Hepatocyte (in vitro differentiated cells): ENCODE results near the gene LGR4. TPM values are rescaled to one million over a fixed set of nuclear protein-coding genes. Genes with fewer than 3 reads are reported as not detected.

Experiments used
- DNase-seq: peaks from one replicate; pipeline ENCODE4 v3.0.0-alpha.2; 2016; ENCODE audit warnings: low spot score
- H2AFZ ChIP-seq: fragments of 200-600 bp; sonication (generic); 2 replicates; pipeline ENCODE4 v1.6.0; 2016; ENCODE audit warnings: antibody characterized with exemption, mild to moderate bottlenecking
- H3K27ac ChIP-seq: fragments of 200-600 bp; sonication (generic); 2 replicates; pipeline ENCODE4 v1.5.1; 2016; ENCODE audit warnings: mild to moderate bottlenecking
- H3K27me3 ChIP-seq: fragments of 200-600 bp; sonication (generic); 2 replicates; pipeline ENCODE4 v1.6.1; 2016
- H3K36me3 ChIP-seq: fragments of 200-600 bp; sonication (generic); replicated peaks from 2 replicates; pipeline ENCODE4 v1.5.1; 2016; ENCODE audit warnings: low read depth; ENCODE audit not compliant: insufficient read depth
- H3K4me1 ChIP-seq: fragments of 200-600 bp; sonication (generic); 2 replicates; pipeline ENCODE4 v1.5.1; 2016; ENCODE audit warnings: mild to moderate bottlenecking, moderate library complexity; ENCODE audit not compliant: insufficient read depth
- H3K4me2 ChIP-seq: fragments of 200-600 bp; sonication (generic); 2 replicates; pipeline ENCODE4 v1.6.0; 2016
- H3K4me3 ChIP-seq: fragments of 200-600 bp; sonication (generic); 2 replicates; pipeline ENCODE4 v1.5.1; 2016; ENCODE audit warnings: mild to moderate bottlenecking
- H3K79me2 ChIP-seq: fragments of 200-600 bp; sonication (generic); 2 replicates; pipeline ENCODE4 v1.6.0; 2017; ENCODE audit warnings: mild to moderate bottlenecking
- H3K9me2 ChIP-seq: fragments of 200-600 bp; sonication (generic); replicated peaks from 2 replicates; pipeline ENCODE4 v1.6.0; 2017; ENCODE audit warnings: mild to moderate bottlenecking; ENCODE audit not compliant: insufficient read depth
- H3K9me3 ChIP-seq: fragments of 200-600 bp; sonication (generic); 2 replicates; pipeline ENCODE4 v1.5.1; 2016; ENCODE audit warnings: low read depth, mild to moderate bottlenecking
- H4K20me1 ChIP-seq: fragments of 200-600 bp; sonication (generic); 2 replicates; pipeline ENCODE4 v1.6.0; 2016; ENCODE audit warnings: mild to moderate bottlenecking; ENCODE audit not compliant: insufficient read depth, poor library complexity, severe bottlenecking
- CTCF ChIP-seq: fragments of 200-600 bp; sonication (generic); IDR thresholded peaks from 2 replicates; pipeline ENCODE4 v1.5.1; 2016; ENCODE audit warnings: antibody characterized with exemption, mild to moderate bottlenecking; ENCODE audit not compliant: poor library complexity
- EZH2 ChIP-seq: fragments of 200-600 bp; sonication (generic); IDR thresholded peaks from 2 replicates; pipeline ENCODE4 v1.6.1; 2016; ENCODE audit warnings: antibody characterized with exemption, mild to moderate bottlenecking, borderline replicate concordance
- EZH2phosphoT487 ChIP-seq: fragments of 200-600 bp; sonication (generic); IDR thresholded peaks from one replicate; pipeline ENCODE4 v1.6.1; 2018; ENCODE audit warnings: antibody characterized with exemption, mild to moderate bottlenecking, low read depth, moderate library complexity; ENCODE audit not compliant: unreplicated experiment, severe bottlenecking
- WGBS: methylation state at CpG from one replicate; pipeline ENCODE4 v1.1.6; 2016; ENCODE audit warnings: low lambda C conversion rate; ENCODE audit errors: missing lambda C conversion rate; 5-methylcytosine and 5-hydroxymethylcytosine counted together
- polyA plus RNA-seq: library from polyadenylated mRNA; unstranded; fragments of >200 nt; fragmentation: Nextera tagmentation; extraction: Ambion mirVana; gene quantifications from 2 replicates; pipeline ENCODE4 v1.2.1, GENCODE V29; 2016
- total RNA-seq: library from RNA; depleted of rRNA; stranded (reverse); fragments of >200 nt; gene quantifications from 2 replicates; pipeline ENCODE4 v1.2.3, GENCODE V29; 2014

Gene LGR4
- total and polyA plus RNA-seq, 2 experiments from 2014 or later = 27.2 to 115 TPM

DNA sequence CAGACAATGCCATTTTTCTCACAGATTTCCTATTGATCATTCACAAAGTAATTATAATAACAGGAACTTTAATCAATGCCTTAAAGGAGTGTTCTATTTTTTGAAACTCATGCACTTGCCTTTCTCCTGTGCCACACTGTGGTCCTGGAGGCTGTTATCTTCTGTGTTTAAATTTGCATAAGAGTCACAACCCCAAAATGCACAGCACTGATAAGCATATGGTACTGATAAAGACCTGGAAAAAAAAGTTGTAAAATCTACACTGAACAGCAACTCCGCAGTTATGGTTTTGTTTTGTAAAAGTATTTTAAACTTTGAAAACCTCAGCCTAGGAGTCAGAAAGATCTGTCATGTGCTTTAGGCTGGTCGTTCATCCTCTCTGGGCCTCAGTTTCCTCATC lies 100.4 kb downstream of the LGR4 start:
- H4K20me1 ChIP-seq = no peaks in the 10 kb centered on the region
- H3K4me2 ChIP-seq = peak overlapping the region; percentile 37
- H2AFZ ChIP-seq = no peak overlapping the region
- H3K36me3 ChIP-seq = no peaks in the 10 kb centered on the region
- peaks cover 34% of the 10 kb centered on the region for H3K4me1 ChIP-seq
- no peak for DNase-seq
- no peak overlapping the region for H3K27ac ChIP-seq
- 34% methylated on average over 2 of the region's 2 CpGs for WGBS
- no peak for TF ChIP-seq EZH2
- no peak for TF ChIP-seq EZH2phosphoT487
- TF ChIP-seq CTCF = no peak
- no peaks in the 10 kb centered on the region for H3K79me2 ChIP-seq
- no peaks in the 10 kb centered on the region for H3K9me2 ChIP-seq
- H3K27me3 ChIP-seq = no peaks in the 10 kb centered on the region
- H3K9me3 ChIP-seq = no peaks in the 10 kb centered on the region
- no peak overlapping the region for H3K4me3 ChIP-seq

- H3K4me1 ChIP-seq = peaks cover 34% of the 10 kb centered on the region
- no peaks in the 10 kb centered on the region for H3K9me3 ChIP-seq
- no peaks in the 10 kb centered on the region for H3K36me3 ChIP-seq
- H3K27ac ChIP-seq = peak overlapping the region; percentile 43
- no peak overlapping the region for H2AFZ ChIP-seq
- H3K9me2 ChIP-seq = no peaks in the 10 kb centered on the region
- H3K27me3 ChIP-seq = no peaks in the 10 kb centered on the region
- peaks cover 4% of the 10 kb centered on the region for H3K79me2 ChIP-seq
- no peak for TF ChIP-seq EZH2phosphoT487
- TF ChIP-seq EZH2 = no peak
- no peak for TF ChIP-seq CTCF
- no peak for DNase-seq
- H4K20me1 ChIP-seq = no peaks in the 10 kb centered on the region
- H3K4me2 ChIP-seq = no peak overlapping the region
- H3K4me3 ChIP-seq = no peak overlapping the region
These were observed 101.1 kb downstream of the LGR4 start for GRCh38 chr11:27371489-27371888.

- Histone ChIP-seq H3K9me2 (no peaks in the 10 kb centered on the region), H3K79me2 (peaks cover 4% of the 10 kb centered on the region), H3K4me1 (peaks cover 34% of the 10 kb centered on the region), H3K4me3 (no peak overlapping the region), H3K27ac (peak overlapping the region; percentile 64), H3K36me3 (no peaks in the 10 kb centered on the region), H4K20me1 (no peaks in the 10 kb centered on the region), H3K9me3 (no peaks in the 10 kb centered on the region), H2AFZ (no peak overlapping the region), H3K4me2 (peak overlapping the region; percentile 49), H3K27me3 (no peaks in the 10 kb centered on the region)
- TF ChIP-seq EZH2 (no peak), EZH2phosphoT487 (no peak)
- peak; percentile 76 for DNase-seq
- 27% methylated on average over 2 of the region's 2 CpGs for WGBS
These were observed 102.2 kb downstream of the LGR4 start for GRCh38 chr11:27370374-27370773.

DNA sequence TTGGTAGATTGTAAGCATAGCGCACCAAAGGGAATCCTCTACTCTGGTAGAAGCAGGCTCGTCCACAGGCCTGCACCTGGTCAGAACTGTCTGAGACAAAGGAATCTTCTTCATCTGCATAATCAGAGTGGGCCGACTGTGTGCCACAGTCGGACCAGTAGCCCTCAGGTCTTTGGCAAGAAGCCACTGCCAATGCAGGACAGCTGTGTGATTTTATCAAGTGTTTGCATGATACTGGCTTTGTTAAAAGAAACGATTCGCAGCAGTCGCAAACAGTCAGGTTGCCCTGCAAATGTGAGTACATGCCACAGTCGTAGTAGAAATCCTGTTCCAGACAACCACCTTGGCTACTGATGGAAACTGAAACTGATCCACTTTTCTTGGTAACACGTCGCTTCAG lies 104.7 kb downstream of the LGR4 start:
- no peaks in the 10 kb centered on the region for H3K27me3 ChIP-seq
- no peaks in the 10 kb centered on the region for H3K9me3 ChIP-seq
- no peaks in the 10 kb centered on the region for H3K36me3 ChIP-seq
- DNase-seq = no peak
- WGBS = 78% methylated on average over 10 of the region's 10 CpGs
- no peak overlapping the region for H3K4me2 ChIP-seq
- peaks cover 4% of the 10 kb centered on the region for H3K79me2 ChIP-seq
- H4K20me1 ChIP-seq = no peaks in the 10 kb centered on the region
- no peak overlapping the region for H2AFZ ChIP-seq
- H3K27ac ChIP-seq = no peak overlapping the region
- H3K4me1 ChIP-seq = peaks cover 29% of the 10 kb centered on the region
- TF ChIP-seq CTCF = no peak
- no peak for TF ChIP-seq EZH2
- no peak for TF ChIP-seq EZH2phosphoT487
- H3K4me3 ChIP-seq = no peak overlapping the region
- H3K9me2 ChIP-seq = no peaks in the 10 kb centered on the region
